Heart right ventricle (tissue), 16 donors: Measurements from ENCODE around the gene PFKFB1. TPM values are rescaled to one million over a fixed set of nuclear protein-coding genes. Genes with fewer than 3 reads are reported as not detected.
"Not testable (repeated sequence)": the region's sequence is repeated elsewhere in the genome, so short reads cannot be mapped to it uniquely, and the experiment has no call there.

Source experiments
- ATAC-seq, 8 donors: fragments of 200-7000 bp; cut with Tn5 transposase; one replicate each; pipeline ENCODE4 v1.9.1; 2020; ENCODE audit warnings: mild to moderate bottlenecking in 8 of 8, moderate library complexity in 8 of 8, moderate number of reproducible peaks in 1 of 8
- DNase-seq, 2 donors: peaks; one replicate each; pipeline ENCODE4 v3.0.0-alpha.2; 2020
- H3K27ac ChIP-seq, 10 donors: fragments of 200-600 bp; sonication (generic) in 2 of 10; one replicate each; pipeline versions ENCODE4 v1.5.0 to v1.8.0; 2020 to 2022; ENCODE audit warnings: mild to moderate bottlenecking in 3 of 10
- H3K27me3 ChIP-seq, 7 donors: fragments of 200-600 bp; one replicate each; pipeline ENCODE4 v1.8.0; 2021 to 2022; ENCODE audit warnings: mild to moderate bottlenecking in 2 of 7
- H3K36me3 ChIP-seq, 9 donors: fragments of 200-600 bp; sonication (generic) in 1 of 9; one replicate each; pipeline versions ENCODE4 v1.5.0 to v1.8.0; 2020 to 2022; ENCODE audit warnings: mild to moderate bottlenecking in 2 of 9
- H3K4me1 ChIP-seq, 9 donors: fragments of 200-600 bp; sonication (generic) in 1 of 9; one replicate each; pipeline versions ENCODE4 v1.5.0 to v1.8.0; 2020 to 2022; ENCODE audit warnings: mild to moderate bottlenecking in 4 of 9
- H3K4me3 ChIP-seq, 10 donors: fragments of 200-600 bp; sonication (generic) in 2 of 10; one replicate each; pipeline versions ENCODE4 v1.5.0 to v1.8.0; 2020 to 2022; ENCODE audit warnings: mild to moderate bottlenecking in 7 of 10, moderate library complexity in 2 of 10
- H3K9me3 ChIP-seq, 11 donors: fragments of 200-600 bp in 10 of 11; sonication (generic) in 2 of 11; one replicate each; pipeline versions ENCODE4 v1.5.0 to v1.8.0; 2013 to 2022; ENCODE audit warnings: mild to moderate bottlenecking in 2 of 11, control low read depth in 1 of 11, moderate library complexity in 1 of 11
- CTCF ChIP-seq, 9 donors: fragments of 200-600 bp; sonication (generic) in 2 of 9; IDR thresholded peaks; one replicate each; pipeline versions ENCODE4 v1.5.0 to v1.8.0; 2021 to 2022; ENCODE audit warnings: antibody characterized with exemption in 9 of 9, mild to moderate bottlenecking in 5 of 9, moderate library complexity in 1 of 9
- WGBS, 2 donors: extraction: QIAGEN DNeasy Blood & Tissue Kit; methylation state at CpG; one replicate each; pipeline ENCODE4 v1.1.7; 2013; ENCODE audit warnings: inconsistent platforms in 1 of 2; 5-methylcytosine and 5-hydroxymethylcytosine counted together
- intact Hi-C, 10 donors: fragments of 100-400 bp; cut with DNase I; formaldehyde crosslinking; loops; one replicate each; pipeline versions ENCODE4 v1.11.1 to v1.14.2; 2022
- polyA plus RNA-seq, 2 donors: library from polyadenylated mRNA; stranded (reverse); fragments of 200-250 nt; gene quantifications; one replicate each; pipeline ENCODE4 v1.2.3, GENCODE V29; 2013
- total RNA-seq, 10 donors: library from RNA; stranded (reverse); fragmentation: NEBNext Ultra II Directional in 3 of 10; extraction: Animal tissue kit (Norgen Biotek cat#: 25700) in 3 of 10; gene quantifications; one replicate each; pipeline versions ENCODE4 v1.2.1 to v1.2.4, GENCODE V29; 2021 to 2023
- donor health status: Arrhythmogenic right ventricular cardiomyopathy.
- donor health status: ischemic (EF 13 %, LVEDD 7.1; RV severe dilation, severe dysfunction).
- donor health status: healthy with polysubstance abuse.
- donor health status: DM: no; HTN: yes; CAD: no.
- donor health status: DM: no; HTN: no; CAD: no.
- donor health status: ischemic (EF 25% LVEDD 6.9; RV normal size, moderate dysfunction).
- donor health status: ischemic (EF 25% LVEDD 5.7; RV mildly dilated, moderate dysfunction).
- donor health status: healthy.
- donor health status: DM: yes; HTN: yes; CAD: no.
- donor health status: Ischemic cardiomyopathy.
- donor health status: ischemic (EF 35%, LVEDD 5.7; RV mildly dilated, moderate dysfunction).
- donor health status: nonischemic (EF 11% LVEDD 7.7; RV severe dilation, severe dysfunction).
- donor health status: DM: yes; HTN: yes; CAD: no.
- donor health status: PGD.
- donor health status: ischemic (EF 29% LVEDD 5.4; RV normal size, mild dysfunction).
- donor health status: nonischemic (EF 23%, LVEDD 6.1; RV moderate dilation, normal function).

The PFKFB1 gene
- total and polyA plus RNA-seq, 12 donors = 0.12 to 0.59 (median 0.24) TPM; not detected in 6

- intact Hi-C loops = no loop called here
- no peaks in the 10 kb centered on the region for H3K36me3 ChIP-seq
- H3K4me1 ChIP-seq = peaks cover 0 to 7% (median 0%) of the 10 kb centered on the region in 9 donors
- ATAC-seq = no peak
- H3K9me3 ChIP-seq = no peaks in the 10 kb centered on the region
- H3K27me3 ChIP-seq = peaks cover 0 to 25% (median 0%) of the 10 kb centered on the region in 7 donors
- WGBS, 2 donors = 87 to 89% methylated on average over 6 of the region's 6 CpGs
- DNase-seq = no peak
- no peak overlapping the region for H3K4me3 ChIP-seq
- no peak overlapping the region for H3K27ac ChIP-seq
- TF ChIP-seq CTCF (IDR thresholded peaks at IDR 0.05) = no peak
Measured at GRCh38 chrX:54994668-54995351, 822 bp upstream of the PFKFB1 start.

GRCh38 chrX:54992911-54993622 is 921 bp downstream of the PFKFB1 start:
- no peak for TF ChIP-seq CTCF (IDR thresholded peaks at IDR 0.05)
- intact Hi-C loops = no loop called here
- WGBS, 2 donors = 96 to 100% methylated on average over 1 of the region's 1 CpG

GRCh38 chrX:54991706-54992105 is 2.3 kb downstream of the PFKFB1 start:
- no peak for ATAC-seq
- DNase-seq = no peak
- no peaks in the 10 kb centered on the region for H3K36me3 ChIP-seq
- intact Hi-C loops = no loop called here
- TF ChIP-seq CTCF (IDR thresholded peaks at IDR 0.05) = no peak
- H3K27me3 ChIP-seq = peaks cover 0 to 35% (median 0%) of the 10 kb centered on the region in 7 donors
- WGBS, 2 donors = 85 to 89% methylated on average over 2 of the region's 2 CpGs
- H3K27ac ChIP-seq = no peak overlapping the region
- H3K9me3 ChIP-seq = no peaks in the 10 kb centered on the region
- H3K4me1 ChIP-seq = no peaks in the 10 kb centered on the region
- H3K4me3 ChIP-seq = no peak overlapping the region

More at GRCh38 chrX:54992911-54993622, 921 bp downstream of the PFKFB1 start:
- no peak overlapping the region for H3K4me3 ChIP-seq
- H3K36me3 ChIP-seq = no peaks in the 10 kb centered on the region
- no peak overlapping the region for H3K27ac ChIP-seq
- no peak for DNase-seq
- H3K4me1 ChIP-seq = no peaks in the 10 kb centered on the region
- no peak for ATAC-seq
- peaks cover 0 to 32% (median 0%) of the 10 kb centered on the region in 7 donors for H3K27me3 ChIP-seq
- H3K9me3 ChIP-seq = no peaks in the 10 kb centered on the region

GRCh38 chrX:54983306-54983705 is 10.7 kb downstream of the PFKFB1 start:
- intact Hi-C loops, H3K27ac ChIP-seq, H3K36me3 ChIP-seq, H3K9me3 ChIP-seq, DNase-seq, H3K4me1 ChIP-seq, ATAC-seq, H3K4me3 ChIP-seq: not testable (repeated sequence)
- H3K27me3 ChIP-seq = peaks cover 0 to 36% (median 0%) of the 10 kb centered on the region in 7 donors
- WGBS, 2 donors = 92 to 97% methylated on average over 2 of the region's 2 CpGs

GRCh38 chrX:54980334-54980733 is 13.7 kb downstream of the PFKFB1 start:
- Histone ChIP-seq H3K4me3 (no peak overlapping the region), H3K36me3 (no peaks in the 10 kb centered on the region), H3K27ac (no peak overlapping the region), H3K27me3 (peaks cover 0 to 38% (median 0%) of the 10 kb centered on the region in 7 donors), H3K9me3 (peaks cover 0 to 8% (median 0%) of the 10 kb centered on the region in 11 donors), H3K4me1 (no peaks in the 10 kb centered on the region)
- WGBS, 2 donors = 81 to 83% methylated on average over 6 of the region's 6 CpGs
- no peak for TF ChIP-seq CTCF (IDR thresholded peaks at IDR 0.05)
- DNase-seq = no peak
- ATAC-seq = no peak
- intact Hi-C loops = no loop called here
